Ishikawa (cell line): ENCODE measurements around the gene NLE1.

Experiments
- CEBPB ChIP-seq: IDR thresholded peaks from 2 replicates; pipeline ENCODE4 v1.6.1; 2012
- EP300 ChIP-seq: IDR thresholded peaks from 2 replicates; pipeline ENCODE4 v1.6.1; 2012; ENCODE audit warnings: borderline replicate concordance
- FOXM1 ChIP-seq: IDR thresholded peaks from 2 replicates; pipeline ENCODE4 v1.6.1; 2012; ENCODE audit warnings: low read depth, borderline replicate concordance
- NFIC ChIP-seq: IDR thresholded peaks from 2 replicates; pipeline ENCODE4 v1.6.1; 2012
- RAD21 ChIP-seq: IDR thresholded peaks from 2 replicates; pipeline ENCODE4 v1.6.1; 2012; ENCODE audit warnings: low read depth
- TAF1 ChIP-seq: IDR thresholded peaks from 2 replicates; pipeline ENCODE4 v1.6.1; 2012; ENCODE audit warnings: low read depth, mild to moderate bottlenecking
- ZBTB7A ChIP-seq: IDR thresholded peaks from 2 replicates; pipeline ENCODE4 v1.6.1; 2012; ENCODE audit warnings: low read depth
- TF ChIP-seq, protein P1 (sequence below): IDR thresholded peaks from 2 replicates; pipeline ENCODE4 v1.6.1; 2012; ENCODE audit warnings: low read depth, mild to moderate bottlenecking
- TF ChIP-seq, protein P2 (sequence below): IDR thresholded peaks from 2 replicates; pipeline ENCODE4 v1.6.1; 2012

DNA sequence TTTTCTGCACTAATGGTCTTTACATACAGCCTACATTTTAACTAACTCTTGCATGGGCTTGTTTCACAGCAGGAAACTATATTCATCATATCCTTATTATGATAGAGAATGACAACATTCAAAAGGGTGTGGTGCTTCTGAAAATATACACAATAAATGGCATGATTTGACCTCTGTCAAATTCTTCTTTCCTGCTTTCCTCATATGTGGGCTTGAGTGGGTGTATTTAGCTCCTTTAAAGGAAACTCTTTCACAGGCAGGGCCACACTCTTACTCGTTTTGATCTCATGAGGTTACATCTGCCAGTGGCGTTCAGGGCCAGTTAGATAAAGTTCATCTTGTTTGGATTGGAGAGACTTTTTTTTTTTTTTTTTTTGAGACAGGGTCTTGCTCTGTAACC, 46.0 kb upstream of the NLE1 start:
- TF ChIP-seq EP300 (no peak), FOXM1 (no peak), ZBTB7A (no peak), CEBPB (no peak), RAD21 (no peak), TAF1 (no peak), NFIC (no peak)
- TF ChIP-seq, protein P1, sequence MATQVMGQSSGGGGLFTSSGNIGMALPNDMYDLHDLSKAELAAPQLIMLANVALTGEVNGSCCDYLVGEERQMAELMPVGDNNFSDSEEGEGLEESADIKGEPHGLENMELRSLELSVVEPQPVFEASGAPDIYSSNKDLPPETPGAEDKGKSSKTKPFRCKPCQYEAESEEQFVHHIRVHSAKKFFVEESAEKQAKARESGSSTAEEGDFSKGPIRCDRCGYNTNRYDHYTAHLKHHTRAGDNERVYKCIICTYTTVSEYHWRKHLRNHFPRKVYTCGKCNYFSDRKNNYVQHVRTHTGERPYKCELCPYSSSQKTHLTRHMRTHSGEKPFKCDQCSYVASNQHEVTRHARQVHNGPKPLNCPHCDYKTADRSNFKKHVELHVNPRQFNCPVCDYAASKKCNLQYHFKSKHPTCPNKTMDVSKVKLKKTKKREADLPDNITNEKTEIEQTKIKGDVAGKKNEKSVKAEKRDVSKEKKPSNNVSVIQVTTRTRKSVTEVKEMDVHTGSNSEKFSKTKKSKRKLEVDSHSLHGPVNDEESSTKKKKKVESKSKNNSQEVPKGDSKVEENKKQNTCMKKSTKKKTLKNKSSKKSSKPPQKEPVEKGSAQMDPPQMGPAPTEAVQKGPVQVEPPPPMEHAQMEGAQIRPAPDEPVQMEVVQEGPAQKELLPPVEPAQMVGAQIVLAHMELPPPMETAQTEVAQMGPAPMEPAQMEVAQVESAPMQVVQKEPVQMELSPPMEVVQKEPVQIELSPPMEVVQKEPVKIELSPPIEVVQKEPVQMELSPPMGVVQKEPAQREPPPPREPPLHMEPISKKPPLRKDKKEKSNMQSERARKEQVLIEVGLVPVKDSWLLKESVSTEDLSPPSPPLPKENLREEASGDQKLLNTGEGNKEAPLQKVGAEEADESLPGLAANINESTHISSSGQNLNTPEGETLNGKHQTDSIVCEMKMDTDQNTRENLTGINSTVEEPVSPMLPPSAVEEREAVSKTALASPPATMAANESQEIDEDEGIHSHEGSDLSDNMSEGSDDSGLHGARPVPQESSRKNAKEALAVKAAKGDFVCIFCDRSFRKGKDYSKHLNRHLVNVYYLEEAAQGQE: no peak
- TF ChIP-seq, protein P2, sequence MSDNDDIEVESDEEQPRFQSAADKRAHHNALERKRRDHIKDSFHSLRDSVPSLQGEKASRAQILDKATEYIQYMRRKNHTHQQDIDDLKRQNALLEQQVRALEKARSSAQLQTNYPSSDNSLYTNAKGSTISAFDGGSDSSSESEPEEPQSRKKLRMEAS: no peak
